Prostate gland (tissue), 2 donors: ENCODE data around the gene ANKAR. TPM values are rescaled to one million over a fixed set of nuclear protein-coding genes. Genes with fewer than 3 reads are reported as not detected.

Experiments used
- DNase-seq: peaks from one replicate; pipeline ENCODE4 v3.0.0-alpha.2; 2019; ENCODE audit warnings: low spot score
- H3K27ac ChIP-seq, 2 donors: fragments of 200-600 bp; sonication (generic); 2 replicates each; pipeline ENCODE4 v1.5.1; 2017 to 2019
- H3K27me3 ChIP-seq: fragments of 200-600 bp; sonication (generic); replicated peaks from 2 replicates; pipeline ENCODE4 v1.5.1; 2019; ENCODE audit not compliant: insufficient read depth
- H3K36me3 ChIP-seq, 2 donors: fragments of 200-600 bp; sonication (generic); 1 replicate in 1 of 2; 2 replicates in 1 of 2; pipeline versions ENCODE4 v1.5.1 to v1.8.1; 2017 to 2019
- H3K4me1 ChIP-seq: fragments of 200-600 bp; sonication (generic); replicated peaks from 2 replicates; pipeline ENCODE4 v1.5.1; 2019
- H3K4me3 ChIP-seq, 2 donors: fragments of 200-600 bp; sonication (generic); 2 replicates each; pipeline ENCODE4 v1.5.1; 2017 to 2019
- H3K9me3 ChIP-seq: fragments of 200-600 bp; sonication (generic); 2 replicates; pipeline ENCODE4 v1.5.1; 2017
- POLR2A ChIP-seq: fragments of 450-650 bp; IDR thresholded peaks from one replicate; pipeline ENCODE4 v1.6.1; 2016; ENCODE audit warnings: antibody characterized with exemption, mild to moderate bottlenecking
- POLR2AphosphoS5 ChIP-seq: sonication (generic); formaldehyde crosslinking; IDR thresholded peaks from one replicate; pipeline ENCODE4 v1.6.1; 2017; ENCODE audit warnings: antibody characterized with exemption
- WGBS: methylation state at CpG from one replicate; pipeline ENCODE4 v1.1.5; 2018; 5-methylcytosine and 5-hydroxymethylcytosine counted together
- intact Hi-C: fragments of 100-400 bp; cut with DNase I; formaldehyde crosslinking; loops from one replicate; pipeline ENCODE4 v1.14.2; 2022
- total RNA-seq, 2 donors: library from RNA; depleted of rRNA; stranded (reverse); fragments of >200 nt; gene quantifications; one replicate each; pipeline ENCODE4 v1.1.0, GENCODE V29; 2016
- TF ChIP-seq, protein P1 (sequence below), 4 experiments: fragments of 200-600 bp in 2 of 4; fragments of 450-650 bp in 2 of 4; sonication (generic) in 2 of 4; IDR thresholded peaks; 1 replicate in 3 of 4; 2 replicates in 1 of 4; pipeline ENCODE4 v1.5.1; 2016 to 2019; ENCODE audit warnings: antibody characterized with exemption in 4 of 4, mild to moderate bottlenecking in 2 of 4, moderate library complexity in 2 of 4

ANKAR gene, protein sequence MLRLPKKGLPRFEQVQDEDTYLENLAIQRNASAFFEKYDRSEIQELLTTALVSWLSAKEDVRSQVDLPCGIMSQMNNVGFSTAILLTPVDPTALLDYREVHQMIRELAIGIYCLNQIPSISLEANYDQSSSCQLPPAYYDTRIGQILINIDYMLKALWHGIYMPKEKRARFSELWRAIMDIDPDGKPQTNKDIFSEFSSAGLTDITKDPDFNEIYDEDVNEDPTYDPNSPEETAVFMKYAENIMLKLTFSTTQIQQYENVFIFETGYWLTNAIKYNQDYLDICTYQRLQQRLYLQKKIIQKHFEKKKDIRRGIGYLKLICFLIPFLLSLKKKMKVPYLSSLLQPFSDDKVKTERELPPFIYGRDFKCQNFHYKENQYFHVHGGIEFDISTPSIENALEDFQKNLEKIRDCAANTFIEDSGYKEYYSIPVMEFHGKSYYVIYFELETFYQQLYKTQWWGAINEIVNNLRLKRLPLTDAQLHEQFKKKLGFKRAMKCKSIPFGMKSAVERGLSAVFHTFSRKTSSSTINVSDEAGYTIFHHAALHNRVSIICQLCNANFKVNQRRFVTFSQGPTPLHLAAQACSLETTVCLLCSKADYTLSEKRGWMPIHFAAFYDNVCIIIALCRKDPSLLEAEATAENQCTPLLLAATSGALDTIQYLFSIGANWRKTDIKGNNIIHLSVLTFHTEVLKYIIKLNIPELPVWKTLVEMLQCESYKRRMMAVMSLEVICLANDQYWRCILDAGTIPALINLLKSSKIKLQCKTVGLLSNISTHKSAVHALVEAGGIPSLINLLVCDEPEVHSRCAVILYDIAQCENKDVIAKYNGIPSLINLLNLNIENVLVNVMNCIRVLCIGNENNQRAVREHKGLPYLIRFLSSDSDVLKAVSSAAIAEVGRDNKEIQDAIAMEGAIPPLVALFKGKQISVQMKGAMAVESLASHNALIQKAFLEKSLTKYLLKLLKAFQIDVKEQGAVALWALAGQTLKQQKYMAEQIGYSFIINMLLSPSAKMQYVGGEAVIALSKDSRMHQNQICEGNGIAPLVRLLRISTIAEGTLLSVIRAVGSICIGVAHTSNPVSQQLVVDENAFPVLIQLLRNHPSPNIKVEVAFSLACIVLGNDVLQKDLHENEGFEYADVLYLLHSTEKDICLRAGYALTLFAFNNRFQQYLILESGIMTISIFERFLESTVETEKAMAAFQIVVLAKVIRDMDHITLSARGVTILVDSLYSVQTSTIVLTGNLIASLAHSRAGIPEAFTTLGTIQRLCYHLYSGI (N-terminal part only)
- 10 to 100 TPM; 10.3 to 13.5 TPM for total RNA-seq

DNA sequence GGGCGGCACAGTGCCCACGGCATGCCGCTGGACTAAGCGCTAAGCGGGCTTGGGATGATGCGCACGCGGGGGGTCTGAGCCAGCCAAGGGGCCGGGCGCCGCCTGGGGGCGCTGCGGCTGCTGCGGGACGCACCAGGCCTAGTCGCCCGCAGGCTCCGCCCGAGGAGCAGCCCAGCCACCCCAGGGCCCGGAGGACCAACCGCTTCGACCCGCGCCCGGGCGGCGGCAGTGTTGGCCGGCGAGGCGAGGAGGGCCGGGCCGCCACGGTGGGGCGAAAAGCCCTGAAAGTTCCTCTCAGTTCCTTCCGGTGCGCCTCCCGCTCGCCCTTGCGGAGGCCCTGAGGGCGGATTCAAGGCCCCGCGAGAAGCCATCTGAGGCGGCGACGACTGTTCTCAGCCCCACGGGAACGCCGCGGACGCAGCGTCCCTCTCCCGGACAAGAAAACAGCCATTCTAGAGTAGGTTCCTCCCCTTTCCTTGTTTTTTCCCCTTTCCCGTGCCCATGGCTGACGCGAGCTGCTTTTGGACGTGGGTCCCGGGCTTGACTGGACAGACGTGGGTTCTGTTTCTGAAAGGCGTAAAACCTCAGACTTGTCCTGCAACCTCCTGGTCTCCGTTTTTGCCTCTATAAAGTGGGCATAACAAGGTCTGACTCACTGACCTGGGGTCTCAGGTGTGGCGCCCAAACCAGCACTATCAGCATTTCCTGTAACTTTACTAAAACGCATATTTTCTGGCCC is at the start of gene ANKAR:
Gene ANKAR, plus strand, starts transcription at position 297 of the 739 bp plus-strand sequence. CDS start 1,821 bp downstream, outside the sequence.
- TF ChIP-seq, protein P1, sequence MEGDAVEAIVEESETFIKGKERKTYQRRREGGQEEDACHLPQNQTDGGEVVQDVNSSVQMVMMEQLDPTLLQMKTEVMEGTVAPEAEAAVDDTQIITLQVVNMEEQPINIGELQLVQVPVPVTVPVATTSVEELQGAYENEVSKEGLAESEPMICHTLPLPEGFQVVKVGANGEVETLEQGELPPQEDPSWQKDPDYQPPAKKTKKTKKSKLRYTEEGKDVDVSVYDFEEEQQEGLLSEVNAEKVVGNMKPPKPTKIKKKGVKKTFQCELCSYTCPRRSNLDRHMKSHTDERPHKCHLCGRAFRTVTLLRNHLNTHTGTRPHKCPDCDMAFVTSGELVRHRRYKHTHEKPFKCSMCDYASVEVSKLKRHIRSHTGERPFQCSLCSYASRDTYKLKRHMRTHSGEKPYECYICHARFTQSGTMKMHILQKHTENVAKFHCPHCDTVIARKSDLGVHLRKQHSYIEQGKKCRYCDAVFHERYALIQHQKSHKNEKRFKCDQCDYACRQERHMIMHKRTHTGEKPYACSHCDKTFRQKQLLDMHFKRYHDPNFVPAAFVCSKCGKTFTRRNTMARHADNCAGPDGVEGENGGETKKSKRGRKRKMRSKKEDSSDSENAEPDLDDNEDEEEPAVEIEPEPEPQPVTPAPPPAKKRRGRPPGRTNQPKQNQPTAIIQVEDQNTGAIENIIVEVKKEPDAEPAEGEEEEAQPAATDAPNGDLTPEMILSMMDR (IDR thresholded peaks at IDR 0.05): peak; percentile 47 to 88 (median 80)
- TF ChIP-seq POLR2A: peak; percentile 48
- TF ChIP-seq POLR2AphosphoS5: peak; percentile 25
- Histone ChIP-seq H3K9me3 (no peaks in the 10 kb centered on the region), H3K4me1 (no peaks in the 10 kb centered on the region), H3K27me3 (no peaks in the 10 kb centered on the region), H3K36me3 (no peaks in the 10 kb centered on the region), H3K27ac (peak within 1 kb of the TSS; percentile 94 to 98), H3K4me3 (peak within 1 kb of the TSS; percentile 53 to 72)
- intact Hi-C loops: loop anchor here (10.0 kb wide), 1 partner anchor 390 kb away; the partner anchor contains the start of gene MSTN
- WGBS: under 1% methylated on average over 49 of the region's 62 CpGs
- DNase-seq: peak; percentile 80

DNA sequence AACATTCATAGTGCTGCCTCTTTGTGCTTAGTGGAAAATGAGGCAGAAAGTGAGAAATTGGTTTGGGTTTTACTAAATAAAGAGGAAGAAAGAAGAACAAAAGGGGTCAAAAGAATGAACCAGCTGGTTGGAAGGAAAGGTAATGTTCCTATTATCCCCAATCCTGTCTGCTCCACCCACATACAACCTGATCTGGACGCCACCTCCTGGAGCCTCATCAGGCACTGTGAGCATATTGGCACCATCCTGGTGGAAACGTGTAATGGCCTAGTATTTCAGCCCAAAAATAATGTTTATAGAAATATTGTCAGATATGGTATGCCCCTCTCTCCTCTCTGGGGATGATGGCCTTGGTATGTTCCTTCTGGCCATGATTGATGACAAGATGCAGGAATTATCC is 48.8 kb upstream of the ANKAR start:
- Histone ChIP-seq H3K4me3 (no peak overlapping the region), H3K9me3 (no peaks in the 10 kb centered on the region), H3K27ac (no peak overlapping the region), H3K4me1 (no peaks in the 10 kb centered on the region), H3K27me3 (no peaks in the 10 kb centered on the region), H3K36me3 (no peaks in the 10 kb centered on the region)
- intact Hi-C loops: no loop called here
- no peak for DNase-seq
- WGBS: 90% methylated on average over 2 of the region's 2 CpGs
- TF ChIP-seq POLR2AphosphoS5 (no peak), POLR2A (no peak)
- TF ChIP-seq, protein P1 (IDR thresholded peaks at IDR 0.05): no peak

DNA sequence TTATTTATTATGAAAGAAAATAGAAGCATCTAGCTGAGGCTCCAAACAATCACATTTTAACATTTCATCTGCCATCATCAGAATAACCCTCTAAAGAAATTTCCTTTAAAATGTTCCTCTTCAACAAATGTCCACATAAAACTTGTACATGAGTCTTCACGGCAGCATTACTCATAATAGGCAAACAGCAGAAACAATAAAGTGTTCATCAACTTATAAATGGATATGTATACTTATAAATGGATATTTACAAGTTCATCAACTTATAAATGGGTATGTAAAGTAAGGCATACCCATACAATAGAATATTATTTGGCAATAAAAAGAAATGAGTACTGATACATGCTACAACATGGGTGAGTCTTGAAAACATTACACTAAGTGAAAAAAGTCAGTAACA is 46.7 kb upstream of the ANKAR start:
- Histone ChIP-seq H3K9me3 (no peaks in the 10 kb centered on the region), H3K27me3 (no peaks in the 10 kb centered on the region), H3K36me3 (no peaks in the 10 kb centered on the region), H3K4me3 (no peak overlapping the region), H3K4me1 (no peaks in the 10 kb centered on the region), H3K27ac (no peak overlapping the region)
- 61% methylated on average over 1 of the region's 1 CpG for WGBS
- intact Hi-C loops: no loop called here
- DNase-seq: no peak
- TF ChIP-seq POLR2A (no peak), POLR2AphosphoS5 (no peak)
- TF ChIP-seq, protein P1 (IDR thresholded peaks at IDR 0.05): no peak

DNA sequence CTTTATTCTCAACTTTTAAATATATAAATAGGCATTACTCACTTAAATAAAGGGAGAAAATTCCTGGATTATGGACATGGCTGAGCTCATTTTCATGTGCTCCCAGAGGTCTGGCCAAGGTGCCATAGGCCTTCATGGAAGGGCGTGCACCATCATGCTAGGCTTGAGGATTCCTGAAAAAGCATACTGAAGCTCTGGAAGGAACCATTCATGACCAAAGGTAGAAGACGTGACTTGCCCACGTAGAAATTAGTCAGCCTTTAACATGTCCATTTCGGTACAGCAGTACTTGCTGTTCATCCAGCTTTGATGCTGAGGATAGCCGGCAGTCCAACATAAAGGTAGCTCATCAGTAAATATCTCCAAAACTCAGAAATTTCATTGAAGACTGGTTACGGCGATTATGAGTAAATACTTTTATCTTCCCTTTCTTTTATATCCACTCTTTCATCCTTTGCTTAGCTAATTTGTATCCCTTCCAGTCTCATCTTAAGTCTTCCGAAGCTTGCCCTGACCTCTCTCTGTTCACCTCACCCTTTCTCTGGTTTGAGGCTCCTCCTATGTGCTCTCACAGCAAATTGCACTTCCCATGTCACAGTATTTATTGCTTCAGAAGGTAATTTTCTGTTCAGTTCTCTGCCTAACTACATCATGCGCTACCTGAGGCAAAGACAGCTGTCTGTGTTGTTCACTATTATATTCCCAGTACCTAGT is 45.5 kb upstream of the ANKAR start:
- no peak for DNase-seq
- no peaks in the 10 kb centered on the region for H3K4me1 ChIP-seq
- no peaks in the 10 kb centered on the region for H3K27me3 ChIP-seq
- H3K36me3 ChIP-seq: no peaks in the 10 kb centered on the region
- WGBS: 92% methylated on average over 9 of the region's 9 CpGs
- H3K27ac ChIP-seq: no peak overlapping the region
- no peaks in the 10 kb centered on the region for H3K9me3 ChIP-seq
- TF ChIP-seq POLR2AphosphoS5: no peak
- TF ChIP-seq POLR2A: no peak
- TF ChIP-seq, protein P1 (IDR thresholded peaks at IDR 0.05): no peak
- H3K4me3 ChIP-seq: no peak overlapping the region
- intact Hi-C loops: no loop called here
